Thyroid gland (tissue), 4 donors: ENCODE results near the gene SLC11A2.

Experiments used
- CTCF ChIP-seq, 6 experiments: fragments of 200-600 bp in 3 of 6; fragments of 450-650 bp in 3 of 6; sonication (generic) in 3 of 6; IDR thresholded peaks; one replicate each; pipeline ENCODE4 v1.5.1; 2016 to 2019; ENCODE audit warnings: antibody characterized with exemption in 6 of 6, mild to moderate bottlenecking in 2 of 6, inconsistent platforms in 1 of 6, moderate library complexity in 1 of 6
- POLR2A ChIP-seq, 2 donors: fragments of 450-650 bp; IDR thresholded peaks; one replicate each; pipeline ENCODE4 v1.6.1; 2017; ENCODE audit warnings: antibody characterized with exemption in 2 of 2, mild to moderate bottlenecking in 2 of 2, moderate library complexity in 1 of 2

- TF ChIP-seq CTCF (IDR thresholded peaks at IDR 0.05) = peak in 4 of 6 experiments; percentile 6 to 36 (median 25)
- peak; percentile 80 to 98 for TF ChIP-seq POLR2A (IDR thresholded peaks at IDR 0.05)
These were observed at the start of gene SLC11A2 for GRCh38 chr12:51025836-51026638.
